Ishikawa (cell line): ENCODE results near the gene AKAP8L.

Experiments used
- CEBPB ChIP-seq: IDR thresholded peaks from 2 replicates; pipeline ENCODE4 v1.6.1; 2012
- CREB1 ChIP-seq: IDR thresholded peaks from 2 replicates; pipeline ENCODE4 v1.6.1; 2012; ENCODE audit warnings: low read depth
- EGR1 ChIP-seq: IDR thresholded peaks from 2 replicates; pipeline ENCODE4 v1.6.1; 2012
- EP300 ChIP-seq: IDR thresholded peaks from 2 replicates; pipeline ENCODE4 v1.6.1; 2012; ENCODE audit warnings: borderline replicate concordance
- FOXM1 ChIP-seq: IDR thresholded peaks from 2 replicates; pipeline ENCODE4 v1.6.1; 2012; ENCODE audit warnings: low read depth, borderline replicate concordance
- NFIC ChIP-seq: IDR thresholded peaks from 2 replicates; pipeline ENCODE4 v1.6.1; 2012
- RAD21 ChIP-seq: IDR thresholded peaks from 2 replicates; pipeline ENCODE4 v1.6.1; 2012; ENCODE audit warnings: low read depth
- REST ChIP-seq: IDR thresholded peaks from 2 replicates; pipeline ENCODE4 v1.6.1; 2012; ENCODE audit warnings: low read depth, mild to moderate bottlenecking
- TAF1 ChIP-seq: IDR thresholded peaks from 2 replicates; pipeline ENCODE4 v1.6.1; 2012; ENCODE audit warnings: low read depth, mild to moderate bottlenecking
- TCF12 ChIP-seq: IDR thresholded peaks from 2 replicates; pipeline ENCODE4 v1.6.1; 2012; ENCODE audit warnings: low read depth
- TEAD4 ChIP-seq: IDR thresholded peaks from 2 replicates; pipeline ENCODE4 v1.6.1; 2012
- USF1 ChIP-seq: IDR thresholded peaks from 2 replicates; pipeline ENCODE4 v1.6.1; 2012
- YY1 ChIP-seq: IDR thresholded peaks from 2 replicates; pipeline ENCODE4 v1.6.1; 2012; ENCODE audit warnings: low read depth
- ZBTB7A ChIP-seq: IDR thresholded peaks from 2 replicates; pipeline ENCODE4 v1.6.1; 2012; ENCODE audit warnings: low read depth
- TF ChIP-seq, protein P1 (sequence below): IDR thresholded peaks from 2 replicates; pipeline ENCODE4 v1.6.1; 2012

Gene AKAP8L

DNA sequence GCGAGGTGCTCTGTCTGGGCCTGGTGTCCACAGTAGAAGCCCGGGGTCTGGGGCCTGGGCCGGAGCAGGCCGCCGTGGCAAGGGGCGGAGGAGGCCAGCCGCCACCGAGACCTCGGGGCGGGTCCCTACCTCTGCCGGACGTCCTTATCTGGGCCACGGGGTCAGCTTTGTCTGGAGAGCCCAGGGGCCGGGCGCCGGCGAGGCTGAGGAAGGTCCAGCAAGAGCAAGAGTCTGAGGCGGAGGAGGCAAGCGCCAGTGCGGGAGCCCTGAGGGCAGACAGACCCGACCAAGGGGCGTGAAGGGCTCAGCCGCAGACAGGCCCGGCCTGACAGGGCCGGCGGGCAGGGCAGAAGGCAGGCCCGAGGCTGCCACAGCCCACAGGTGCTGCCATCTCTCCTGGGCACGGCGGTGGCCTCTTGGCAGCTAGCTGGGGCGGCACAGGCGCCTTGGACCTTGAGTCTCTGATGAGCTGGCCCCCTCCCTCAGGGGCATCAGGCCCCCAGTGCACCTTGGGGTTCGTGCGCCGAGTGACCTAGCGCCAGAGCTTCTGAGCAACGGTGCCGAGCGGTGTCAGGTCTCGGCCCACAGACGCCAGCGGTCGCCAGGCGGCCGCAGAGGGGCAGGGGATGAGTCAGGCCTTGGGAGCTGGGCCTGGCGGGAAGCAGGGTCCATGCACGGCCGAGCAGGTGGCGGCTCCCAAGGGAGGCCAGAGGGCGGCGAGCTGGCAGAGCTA, 20.1 kb downstream of the AKAP8L start:
- TF ChIP-seq EGR1 (no peak), TAF1 (no peak), CREB1 (no peak), YY1 (no peak), RAD21 (no peak), TCF12 (no peak)

DNA sequence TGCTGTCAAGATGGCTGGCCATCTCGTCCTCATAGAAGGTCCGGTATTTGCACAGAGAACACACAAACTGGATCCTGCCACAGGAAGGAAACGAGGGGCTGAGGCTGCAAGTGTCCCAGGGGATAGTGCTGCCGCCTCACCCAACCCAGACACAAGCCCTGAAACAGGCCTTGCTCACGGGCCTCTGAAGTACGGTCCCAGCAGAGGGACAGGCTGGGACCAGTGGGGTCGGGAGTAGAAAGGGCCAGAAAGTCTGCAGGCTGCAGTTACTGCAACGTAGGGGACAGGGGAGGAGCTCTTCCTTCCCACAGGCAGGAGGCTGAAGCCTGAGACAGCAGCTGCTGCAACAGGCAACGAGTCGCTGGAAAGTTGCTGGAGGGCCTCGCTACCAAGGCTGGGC, 21.0 kb downstream of the AKAP8L start:
- TF ChIP-seq CEBPB = no peak
- no peak for TF ChIP-seq USF1
- TF ChIP-seq TCF12 = no peak
- TF ChIP-seq YY1 = no peak
- TF ChIP-seq REST = no peak
- no peak for TF ChIP-seq ZBTB7A
- no peak for TF ChIP-seq EGR1
- no peak for TF ChIP-seq TAF1
- TF ChIP-seq FOXM1 = no peak
- TF ChIP-seq, protein P1, sequence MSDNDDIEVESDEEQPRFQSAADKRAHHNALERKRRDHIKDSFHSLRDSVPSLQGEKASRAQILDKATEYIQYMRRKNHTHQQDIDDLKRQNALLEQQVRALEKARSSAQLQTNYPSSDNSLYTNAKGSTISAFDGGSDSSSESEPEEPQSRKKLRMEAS = no peak
- TF ChIP-seq CREB1 = no peak
- no peak for TF ChIP-seq NFIC

GRCh38 chr19:15397236-15397635, 21.6 kb downstream of the AKAP8L start:
- TF ChIP-seq FOXM1 (no peak), USF1 (no peak), REST (no peak), TCF12 (no peak), EGR1 (no peak), TAF1 (no peak), EP300 (no peak)

GRCh38 chr19:15396436-15396835, 22.4 kb downstream of the AKAP8L start:
- TF ChIP-seq, protein P1 = no peak
- no peak for TF ChIP-seq TCF12

DNA sequence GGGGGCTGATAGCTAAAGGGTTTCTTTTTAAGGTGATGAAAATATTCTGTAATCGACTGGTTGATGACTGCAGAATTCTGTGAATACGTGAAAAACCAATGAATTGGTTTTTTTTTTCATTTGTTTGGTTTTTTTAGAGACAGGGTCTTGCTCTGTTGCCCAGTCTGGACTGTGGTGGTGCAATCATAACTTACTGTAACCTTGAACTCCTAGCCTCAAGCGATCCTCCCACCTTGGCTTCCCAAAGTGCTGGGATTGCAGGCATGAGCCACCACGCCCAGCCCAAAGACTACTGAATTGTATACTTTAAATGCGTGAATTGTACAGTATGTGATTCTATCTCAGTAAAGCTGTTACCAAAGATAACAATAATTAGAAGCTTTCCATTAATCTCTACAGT, 24.4 kb downstream of the AKAP8L start:
- TF ChIP-seq YY1 = no peak

DNA sequence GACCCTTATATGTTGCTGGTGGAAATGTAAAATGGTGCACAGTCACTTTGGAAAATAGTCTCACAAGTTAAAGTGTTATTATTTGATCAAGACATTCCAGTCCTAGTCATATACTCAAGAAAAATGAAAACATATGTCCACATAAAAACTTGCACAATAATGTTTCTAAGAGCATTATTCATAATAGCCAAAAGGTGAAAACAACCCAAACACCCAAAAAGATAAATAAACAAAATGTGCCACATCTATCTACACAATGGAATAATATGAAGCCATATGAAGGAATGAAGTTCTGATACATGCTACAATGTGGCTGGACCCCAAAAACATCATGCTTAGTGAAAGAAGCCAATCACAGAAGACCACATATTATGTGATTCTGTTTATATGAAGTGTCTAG, 24.8 kb downstream of the AKAP8L start:
- no peak for TF ChIP-seq REST
- TF ChIP-seq CEBPB = no peak
- TF ChIP-seq CREB1 = no peak
- TF ChIP-seq FOXM1 = no peak
- TF ChIP-seq USF1 = no peak
- no peak for TF ChIP-seq EP300
- no peak for TF ChIP-seq NFIC
- TF ChIP-seq TEAD4 = no peak
